Caco-2 (cell line): ENCODE data around the gene KCMF1. TPM values are rescaled to one million over a fixed set of nuclear protein-coding genes. Genes with fewer than 3 reads are reported as not detected.

Source experiments
- BruUV-seq: library from RNA; stranded (reverse); fragments of 400-500 nt; replicated peaks from 2 replicates; lab custom pipeline; 2021; lab: Mats Ljungman, UMichigan
- CTCF ChIA-PET: fragments of 300-600 bp; sonication (Branson Sonifier 250); formaldehyde crosslinking; loops from one replicate; lab custom pipeline; 2022; ENCODE audit warnings: antibody characterized with exemption; lab: Charles Lee
- POLR2A ChIA-PET: fragments of 300-600 bp; sonication (Branson Sonifier 250); formaldehyde crosslinking; loops from one replicate; lab custom pipeline; 2022; ENCODE audit warnings: antibody characterized with exemption; lab: Charles Lee
- DNase-seq, 2 experiments: peaks; one replicate each; pipeline versions ENCODE4 v3.0.0 to v3.0.0-alpha.2; 2020 to 2022
- H3K27me3 ChIP-seq: replicated peaks from 2 replicates; pipeline ENCODE4 v1.6.0; 2011; ENCODE audit warnings: low read length; ENCODE audit not compliant: control insufficient read depth, insufficient read depth
- H3K36me3 ChIP-seq: 2 replicates; pipeline ENCODE4 v1.5.1; 2011; ENCODE audit warnings: low read length; ENCODE audit not compliant: control insufficient read depth, insufficient read depth
- H3K4me1 ChIP-seq: fragments of 250-450 bp; sonication (Bioruptor Pico); 2 replicates; pipeline ENCODE4 v1.5.1; 2020; ENCODE audit warnings: mild to moderate bottlenecking
- H3K4me3 ChIP-seq: 2 replicates; pipeline ENCODE4 v1.5.1; 2011; ENCODE audit warnings: low read depth, mild to moderate bottlenecking, control low read depth, low read length
- H3K9me3 ChIP-seq: fragments of 250-450 bp; sonication (Bioruptor Pico); 2 replicates; pipeline ENCODE4 v1.5.1; 2020; ENCODE audit warnings: mild to moderate bottlenecking, moderate library complexity
- H3K27ac Mint-ChIP-seq: one replicate; pipeline ENCODE4 v1.8.0; 2022; ENCODE audit warnings: mixed read lengths; ENCODE audit not compliant: unreplicated experiment
- H3K27me3 Mint-ChIP-seq: one replicate; pipeline ENCODE4 v1.8.0; 2022; ENCODE audit warnings: mixed read lengths; ENCODE audit not compliant: insufficient read depth, unreplicated experiment
- H3K36me3 Mint-ChIP-seq: one replicate; pipeline ENCODE4 v1.8.0; 2022; ENCODE audit warnings: mild to moderate bottlenecking, mixed read lengths; ENCODE audit not compliant: insufficient read depth, unreplicated experiment
- H3K4me1 Mint-ChIP-seq: one replicate; pipeline ENCODE4 v1.8.0; 2022; ENCODE audit warnings: low read depth, mixed read lengths; ENCODE audit not compliant: unreplicated experiment
- H3K4me3 Mint-ChIP-seq: one replicate; pipeline ENCODE4 v1.8.0; 2022; ENCODE audit warnings: mild to moderate bottlenecking, moderate library complexity, mixed read lengths; ENCODE audit not compliant: unreplicated experiment
- H3K9me3 Mint-ChIP-seq: one replicate; pipeline ENCODE4 v1.8.0; 2022; ENCODE audit warnings: mixed read lengths; ENCODE audit not compliant: unreplicated experiment
- intact Hi-C: fragments of 100-400 bp; cut with micrococcal nuclease; formaldehyde crosslinking; loops from one replicate; pipeline ENCODE4 v1.10.0; 2022; ENCODE audit not compliant: unreplicated experiment
- total RNA-seq: library from RNA; stranded (reverse); gene quantifications from 2 replicates; pipeline ENCODE4 v1.2.3, GENCODE V29; 2022
- TF ChIP-seq, protein P1 (sequence below), 2 experiments: fragments of 200-600 bp in 1 of 2; IDR thresholded peaks; 1 replicate in 1 of 2; 2 replicates in 1 of 2; pipeline versions ENCODE4 v1.5.1 to v1.8.0; 2011 to 2022; ENCODE audit warnings: antibody characterized with exemption in 1 of 2, control low read depth in 1 of 2, inconsistent platforms in 1 of 2, low read depth in 1 of 2, low read length in 1 of 2, mild to moderate bottlenecking in 1 of 2, moderate library complexity in 1 of 2; ENCODE audit not compliant: insufficient read depth in 1 of 2, severe bottlenecking in 1 of 2, unreplicated experiment in 1 of 2

The KCMF1 gene
- total RNA-seq, 1 experiment from 2014 or later, result 81.5 TPM

DNA sequence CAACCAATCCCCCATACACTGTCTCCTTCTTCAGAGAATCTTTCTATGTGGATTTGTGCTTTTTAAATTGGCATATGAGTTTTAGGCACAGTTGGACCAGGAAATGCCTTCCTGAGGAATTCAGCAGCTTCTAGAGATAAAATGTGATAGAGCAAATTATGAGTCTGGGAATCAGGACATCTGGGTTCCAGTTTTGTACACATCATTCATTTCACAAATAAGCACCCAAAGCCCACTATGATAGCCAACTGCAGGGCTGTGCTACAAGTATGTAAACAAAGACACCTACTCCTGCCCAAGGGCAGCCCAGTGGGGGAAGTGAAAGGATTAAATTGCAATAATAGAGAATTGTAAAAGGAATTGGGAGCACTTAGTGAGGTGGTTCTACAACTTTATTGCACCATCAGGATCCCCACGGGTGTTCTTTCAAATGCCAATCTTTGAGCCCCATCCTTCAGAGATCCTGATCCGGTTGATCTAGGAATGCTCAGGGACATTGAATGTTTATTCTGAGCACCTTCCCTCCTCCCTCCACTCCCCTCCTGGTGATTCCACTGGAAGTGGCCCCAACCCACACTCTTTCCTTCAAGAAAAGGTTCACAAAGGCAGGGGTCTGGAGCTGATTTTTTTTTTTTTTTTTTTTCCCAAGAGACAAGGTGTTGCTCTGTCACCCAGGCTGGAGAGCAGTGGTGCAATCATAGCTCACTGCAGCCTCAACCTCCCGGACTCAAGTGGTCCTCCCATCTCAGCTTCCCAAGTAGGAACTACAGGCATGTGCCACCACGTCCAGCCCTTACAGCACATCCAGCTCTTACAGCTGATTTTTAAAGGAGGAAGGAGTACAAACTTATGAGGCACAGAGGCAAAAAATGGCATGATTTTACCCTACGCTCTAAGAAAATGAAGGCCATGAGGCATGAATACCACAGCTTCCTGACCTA, 11.1 kb upstream of the KCMF1 start:
- Histone ChIP-seq H3K9me3 (no peaks in the 10 kb centered on the region), H3K36me3 (no peaks in the 10 kb centered on the region), H3K4me3 (no peak overlapping the region), H3K4me1 (peaks cover 51% of the 10 kb centered on the region), H3K27me3 (no peaks in the 10 kb centered on the region)
- no TSS peak for BruUV-seq
- POLR2A ChIA-PET, result no interaction called here
- CTCF ChIA-PET, result no interaction called here
- Mint-ChIP-seq H3K4me3 (no peak overlapping the region), H3K4me1 (peaks cover 34% of the 10 kb centered on the region), H3K27ac (peak overlapping the region; percentile 95), H3K36me3 (peaks cover 27% of the 10 kb centered on the region), H3K27me3 (no peaks in the 10 kb centered on the region), H3K9me3 (no peaks in the 10 kb centered on the region)
- intact Hi-C loops, result loop anchor here (2.0 kb wide), 2 partner anchors 33 to 55 kb away; no protein-coding TSS in a partner anchor
- TF ChIP-seq, protein P1, sequence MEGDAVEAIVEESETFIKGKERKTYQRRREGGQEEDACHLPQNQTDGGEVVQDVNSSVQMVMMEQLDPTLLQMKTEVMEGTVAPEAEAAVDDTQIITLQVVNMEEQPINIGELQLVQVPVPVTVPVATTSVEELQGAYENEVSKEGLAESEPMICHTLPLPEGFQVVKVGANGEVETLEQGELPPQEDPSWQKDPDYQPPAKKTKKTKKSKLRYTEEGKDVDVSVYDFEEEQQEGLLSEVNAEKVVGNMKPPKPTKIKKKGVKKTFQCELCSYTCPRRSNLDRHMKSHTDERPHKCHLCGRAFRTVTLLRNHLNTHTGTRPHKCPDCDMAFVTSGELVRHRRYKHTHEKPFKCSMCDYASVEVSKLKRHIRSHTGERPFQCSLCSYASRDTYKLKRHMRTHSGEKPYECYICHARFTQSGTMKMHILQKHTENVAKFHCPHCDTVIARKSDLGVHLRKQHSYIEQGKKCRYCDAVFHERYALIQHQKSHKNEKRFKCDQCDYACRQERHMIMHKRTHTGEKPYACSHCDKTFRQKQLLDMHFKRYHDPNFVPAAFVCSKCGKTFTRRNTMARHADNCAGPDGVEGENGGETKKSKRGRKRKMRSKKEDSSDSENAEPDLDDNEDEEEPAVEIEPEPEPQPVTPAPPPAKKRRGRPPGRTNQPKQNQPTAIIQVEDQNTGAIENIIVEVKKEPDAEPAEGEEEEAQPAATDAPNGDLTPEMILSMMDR (IDR thresholded peaks at IDR 0.05; ENCODE audit: insufficient read depth in 1 of 2, low read depth in 1 of 2, low read length in 1 of 2, severe bottlenecking in 1 of 2, unreplicated experiment in 1 of 2), result no peak
- no peak for DNase-seq

DNA sequence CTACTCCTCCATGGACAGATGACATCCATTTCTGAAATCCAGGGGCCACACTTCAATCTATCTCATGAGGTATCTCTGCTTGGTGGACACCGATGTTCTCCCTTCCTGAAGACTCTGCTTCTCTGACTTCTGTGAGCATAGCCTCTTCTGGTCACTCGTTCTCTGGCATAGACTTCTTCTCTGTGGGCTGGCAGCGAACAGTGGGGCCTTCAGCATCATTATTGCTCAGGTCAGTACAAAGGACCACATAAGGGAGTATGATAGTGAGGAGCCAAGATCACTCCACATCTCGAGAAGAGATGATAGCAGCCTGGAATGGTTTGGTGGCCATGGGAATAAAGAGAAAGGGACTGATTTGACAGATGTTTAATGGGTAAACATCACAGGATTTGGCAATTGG, 8.0 kb upstream of the KCMF1 start:
- DNase-seq, result no peak
- H3K9me3 Mint-ChIP-seq, result no peaks in the 10 kb centered on the region
- no peaks in the 10 kb centered on the region for H3K9me3 ChIP-seq
- H3K27me3 ChIP-seq, result no peaks in the 10 kb centered on the region
- CTCF ChIA-PET, result no interaction called here
- H3K27me3 Mint-ChIP-seq, result no peaks in the 10 kb centered on the region
- H3K36me3 ChIP-seq, result no peaks in the 10 kb centered on the region; the same call in 1 of the 2 replicates
- H3K4me3 Mint-ChIP-seq, result no peak overlapping the region
- H3K4me3 ChIP-seq, result no peak overlapping the region
- TF ChIP-seq, protein P1 (IDR thresholded peaks at IDR 0.05; ENCODE audit: insufficient read depth in 1 of 2, low read depth in 1 of 2, low read length in 1 of 2, severe bottlenecking in 1 of 2, unreplicated experiment in 1 of 2), result no peak
- peaks cover 41% of the 10 kb centered on the region for H3K36me3 Mint-ChIP-seq
- H3K4me1 Mint-ChIP-seq, result peaks cover 28% of the 10 kb centered on the region
- no TSS peak for BruUV-seq
- peak overlapping the region; percentile 67 for H3K27ac Mint-ChIP-seq
- H3K4me1 ChIP-seq, result peaks cover 41% of the 10 kb centered on the region
- POLR2A ChIA-PET, result no interaction called here
- intact Hi-C loops, result no loop called here

GRCh38 chr2:84963323-84963691, 7.7 kb upstream of the KCMF1 start:
- H3K27ac Mint-ChIP-seq, result peak overlapping the region; percentile 67
- CTCF ChIA-PET, result no interaction called here

More at GRCh38 chr2:84963323-84963691, 7.7 kb upstream of the KCMF1 start:
- no peak overlapping the region for H3K4me3 ChIP-seq
- H3K4me1 Mint-ChIP-seq, result peaks cover 25% of the 10 kb centered on the region
- no peaks in the 10 kb centered on the region for H3K9me3 ChIP-seq
- H3K27me3 Mint-ChIP-seq, result no peaks in the 10 kb centered on the region
- no peaks in the 10 kb centered on the region; the same call in 1 of the 2 replicates for H3K36me3 ChIP-seq
- POLR2A ChIA-PET, result interaction anchor here (0.6 kb wide), 1 partner anchor 56 kb away, joined by 5 read pairs; no protein-coding TSS in a partner anchor
- no peaks in the 10 kb centered on the region for H3K27me3 ChIP-seq
- intact Hi-C loops, result no loop called here
- BruUV-seq, result no TSS peak
- H3K4me1 ChIP-seq, result peaks cover 42% of the 10 kb centered on the region
- TF ChIP-seq, protein P1 (IDR thresholded peaks at IDR 0.05; ENCODE audit: insufficient read depth in 1 of 2, low read depth in 1 of 2, low read length in 1 of 2, severe bottlenecking in 1 of 2, unreplicated experiment in 1 of 2), result no peak
- DNase-seq, result no peak
- H3K4me3 Mint-ChIP-seq, result no peak overlapping the region
- no peaks in the 10 kb centered on the region for H3K9me3 Mint-ChIP-seq
- H3K36me3 Mint-ChIP-seq, result peaks cover 41% of the 10 kb centered on the region
